ENCODE data around the gene OR4S2.

The OR4S2 gene

GRCh38 chr11:55648027-55648426, at the start of gene OR4S2:
TSS of gene OR4S2 (plus strand) at chr11:55648327. CDS start at chr11:55650904, 2,577 bp downstream.
- DNase-seq, result no peak

- no peak for DNase-seq
Observed at GRCh38 chr11:55607545-55607944, 40.6 kb upstream of the OR4S2 start, which contains the start of gene OR4C11. TSS of gene OR4C11 (minus strand) at chr11:55607645. CDS start at chr11:55604373, 3,272 bp downstream.

GRCh38 chr11:55624531-55624930, 23.6 kb upstream of the OR4S2 start:
- DNase-seq, result no peak

- no peak for DNase-seq
Observed at GRCh38 chr11:55634813-55635212, 13.3 kb upstream of the OR4S2 start, which contains the start of gene OR4P4. TSS of gene OR4P4 (plus strand) at chr11:55635113.

GRCh38 chr11:55652560-55652959, 4.4 kb downstream of the OR4S2 start:
- DNase-seq, result no peak

GRCh38 chr11:55655096-55655495, 7.0 kb downstream of the OR4S2 start:
- DNase-seq, result no peak

- no peak for DNase-seq
Observed at GRCh38 chr11:55658031-55658573, 10.0 kb downstream of the OR4S2 start.

GRCh38 chr11:55658608-55659007, 10.5 kb downstream of the OR4S2 start:
- no peak for DNase-seq

GRCh38 chr11:55661901-55662300, 13.8 kb downstream of the OR4S2 start, which contains the start of gene OR4C6:
TSS of gene OR4C6 (plus strand) at chr11:55662201. CDS start at chr11:55665167, 2,966 bp downstream.
- no peak for DNase-seq

- DNase-seq, result no peak
Observed at GRCh38 chr11:55669376-55669775, 21.2 kb downstream of the OR4S2 start.

GRCh38 chr11:55673860-55674259, 25.7 kb downstream of the OR4S2 start:
- DNase-seq, result no peak

GRCh38 chr11:55697817-55698216, 49.7 kb downstream of the OR4S2 start:
- no peak for DNase-seq

GRCh38 chr11:55701429-55701828, 53.3 kb downstream of the OR4S2 start:
- no peak for DNase-seq

All from stimulated activated CD4-positive, alpha-beta T cell treated with anti-CD3 and anti-CD28 coated beads, Interleukin-4, amount 100 ng/mL, for 4 hours (primary cell).